OCI-LY7 (cell line): Measurements from ENCODE around the gene SPECC1L. TPM values are rescaled to one million over a fixed set of nuclear protein-coding genes. Genes with fewer than 3 reads are reported as not detected.
"Not testable (repeated sequence)": the region's sequence is repeated elsewhere in the genome, so short reads cannot be mapped to it uniquely, and the experiment has no call there.

Experiments
- BruUV-seq: library from RNA; stranded (reverse); fragments of 400-500 nt; replicated peaks from 2 replicates; lab custom pipeline; 2021; lab: Mats Ljungman, UMichigan
- CTCF ChIA-PET: fragments of 300-600 bp; sonication (Branson Sonifier 250); formaldehyde crosslinking; loops from one replicate; lab custom pipeline; 2022; ENCODE audit warnings: antibody characterized with exemption; ENCODE audit not compliant: unreplicated experiment; lab: Charles Lee
- POLR2A ChIA-PET: fragments of 300-600 bp; sonication (Branson Sonifier 250); formaldehyde crosslinking; loops from one replicate; lab custom pipeline; 2022; ENCODE audit warnings: antibody characterized with exemption; lab: Charles Lee
- DNase-seq: peaks from one replicate; pipeline ENCODE4 v3.0.0-alpha.2; 2015; ENCODE audit warnings: low spot score
- H2AFZ ChIP-seq: fragments of 200-600 bp; sonication (generic), shearing (Covaris generic); 2 replicates; pipeline ENCODE4 v1.6.1; 2014; ENCODE audit warnings: mild to moderate bottlenecking, antibody characterized with exemption, low read length, moderate library complexity
- H3K27ac ChIP-seq: fragments of 200-600 bp; sonication (generic); 2 replicates; pipeline ENCODE4 v1.5.1; 2014; ENCODE audit warnings: mixed run types, low read depth, mild to moderate bottlenecking, moderate library complexity, low read length, inconsistent platforms; ENCODE audit not compliant: poor library complexity, severe bottlenecking
- H3K36me3 ChIP-seq: fragments of 200-600 bp; sonication (generic); 2 replicates; pipeline ENCODE4 v1.6.1; 2014; ENCODE audit warnings: mild to moderate bottlenecking, antibody characterized with exemption, low read length, moderate library complexity, mixed read lengths; ENCODE audit not compliant: insufficient read depth
- H3K4me1 ChIP-seq: fragments of 200-600 bp; sonication (generic); 2 replicates; pipeline ENCODE4 v1.5.1; 2014; ENCODE audit warnings: mild to moderate bottlenecking, low read length; ENCODE audit not compliant: insufficient read depth, poor library complexity, severe bottlenecking
- H3K4me2 ChIP-seq: fragments of 200-600 bp; sonication (generic); 2 replicates; pipeline ENCODE4 v1.6.1; 2014; ENCODE audit warnings: mild to moderate bottlenecking, low read length
- H3K4me3 ChIP-seq: fragments of 200-600 bp; sonication (generic); 2 replicates; pipeline ENCODE4 v1.5.1; 2014; ENCODE audit warnings: mild to moderate bottlenecking, low read depth, low read length; ENCODE audit not compliant: poor library complexity, severe bottlenecking
- H3K79me2 ChIP-seq: fragments of 200-600 bp; sonication (generic); 2 replicates; pipeline ENCODE4 v1.6.1; 2016; ENCODE audit warnings: low read depth, mild to moderate bottlenecking, low read length, moderate library complexity, mixed read lengths; ENCODE audit not compliant: insufficient read depth
- H3K9me2 ChIP-seq: fragments of 200-600 bp; sonication (generic); 2 replicates; pipeline ENCODE4 v1.6.1; 2016; ENCODE audit warnings: mild to moderate bottlenecking, low read length, mixed read lengths; ENCODE audit not compliant: insufficient read depth
- H3K9me3 ChIP-seq: fragments of 200-600 bp; sonication (generic); 2 replicates; pipeline ENCODE4 v1.6.1; 2014; ENCODE audit warnings: mild to moderate bottlenecking, mixed run types, low read length, mixed read lengths
- H4K20me1 ChIP-seq: fragments of 200-600 bp; sonication (generic); 2 replicates; pipeline ENCODE4 v1.6.1; 2014; ENCODE audit warnings: mild to moderate bottlenecking, antibody characterized with exemption, low read length, moderate library complexity, mixed read lengths; ENCODE audit not compliant: insufficient read depth
- EZH2phosphoT487 ChIP-seq: fragments of 200-600 bp; sonication (generic); IDR thresholded peaks from 2 replicates; pipeline ENCODE4 v1.6.1; 2018; ENCODE audit warnings: low read depth, borderline replicate concordance, mild to moderate bottlenecking, mixed run types, antibody characterized with exemption, low read length, moderate library complexity, mixed read lengths
- intact Hi-C: fragments of 100-400 bp; cut with micrococcal nuclease; formaldehyde crosslinking; loops from one replicate; pipeline ENCODE4 v1.10.0; 2022; ENCODE audit not compliant: unreplicated experiment
- total RNA-seq, 2 experiments: library from RNA; depleted of rRNA in 1 of 2; stranded (reverse); fragments of >200 nt in 1 of 2; shearing (Covaris generic) in 1 of 2; gene quantifications; 2 replicates each; pipeline ENCODE4 v1.2.3, GENCODE V29; 2014 to 2022
- TF ChIP-seq, protein P1 (sequence below): fragments of 200-600 bp; sonication (generic); conservative IDR thresholded peaks from 2 replicates; pipeline ENCODE4 v1.5.1; 2014; ENCODE audit warnings: mild to moderate bottlenecking, antibody characterized with exemption, low read length, moderate library complexity, mixed read lengths

The SPECC1L gene
- total RNA-seq, 2 experiments from 2014 or later = 47.0 to 66.2 TPM

DNA sequence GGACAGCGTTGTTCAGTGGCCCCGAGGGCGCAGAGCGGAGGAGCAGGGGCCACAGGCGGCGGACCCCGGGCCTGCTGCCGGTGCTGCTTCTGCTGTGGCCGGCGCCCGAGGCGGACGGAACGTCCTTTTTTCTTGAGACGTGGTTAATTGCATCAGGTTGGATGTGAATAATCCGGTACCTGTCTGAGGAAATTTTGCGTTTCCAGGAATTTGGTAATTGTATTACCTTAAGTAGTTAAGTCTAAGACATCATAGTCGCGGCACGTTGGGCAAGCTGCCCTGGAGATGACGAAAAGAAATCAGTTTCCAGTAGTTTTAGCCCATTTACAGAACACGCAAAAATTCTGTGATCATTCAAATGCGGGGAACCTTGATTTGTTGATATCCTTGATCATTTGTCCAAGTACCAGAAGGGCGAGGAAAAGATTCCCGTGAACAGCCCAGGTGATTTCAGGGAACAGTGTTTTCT, 789 bp downstream of the SPECC1L start:
- Histone ChIP-seq H3K36me3 (peaks cover 12% of the 10 kb centered on the region), H3K9me3 (no peaks in the 10 kb centered on the region), H4K20me1 (peaks cover 9% of the 10 kb centered on the region), H3K27ac (peak overlapping the region; percentile 71), H3K79me2 (peaks cover 54% of the 10 kb centered on the region), H3K9me2 (no peaks in the 10 kb centered on the region), H3K4me1 (peaks cover 26% of the 10 kb centered on the region), H2AFZ (peak overlapping the region; percentile 45; the same call in 1 of the 2 replicates), H3K4me3 (peak overlapping the region; percentile 95), H3K4me2 (peak overlapping the region; percentile 80)
- DNase-seq = no peak
- POLR2A ChIA-PET = interaction anchor here (1.0 kb wide), 1 partner anchor 196 kb away, joined by 4 read pairs; no protein-coding TSS in a partner anchor
- intact Hi-C loops = loop anchor here (2.0 kb wide), 1 partner anchor 163 kb away; no protein-coding TSS in a partner anchor
- CTCF ChIA-PET = no interaction called here
- no TSS peak for BruUV-seq
- TF ChIP-seq, protein P1, sequence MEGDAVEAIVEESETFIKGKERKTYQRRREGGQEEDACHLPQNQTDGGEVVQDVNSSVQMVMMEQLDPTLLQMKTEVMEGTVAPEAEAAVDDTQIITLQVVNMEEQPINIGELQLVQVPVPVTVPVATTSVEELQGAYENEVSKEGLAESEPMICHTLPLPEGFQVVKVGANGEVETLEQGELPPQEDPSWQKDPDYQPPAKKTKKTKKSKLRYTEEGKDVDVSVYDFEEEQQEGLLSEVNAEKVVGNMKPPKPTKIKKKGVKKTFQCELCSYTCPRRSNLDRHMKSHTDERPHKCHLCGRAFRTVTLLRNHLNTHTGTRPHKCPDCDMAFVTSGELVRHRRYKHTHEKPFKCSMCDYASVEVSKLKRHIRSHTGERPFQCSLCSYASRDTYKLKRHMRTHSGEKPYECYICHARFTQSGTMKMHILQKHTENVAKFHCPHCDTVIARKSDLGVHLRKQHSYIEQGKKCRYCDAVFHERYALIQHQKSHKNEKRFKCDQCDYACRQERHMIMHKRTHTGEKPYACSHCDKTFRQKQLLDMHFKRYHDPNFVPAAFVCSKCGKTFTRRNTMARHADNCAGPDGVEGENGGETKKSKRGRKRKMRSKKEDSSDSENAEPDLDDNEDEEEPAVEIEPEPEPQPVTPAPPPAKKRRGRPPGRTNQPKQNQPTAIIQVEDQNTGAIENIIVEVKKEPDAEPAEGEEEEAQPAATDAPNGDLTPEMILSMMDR = no peak
- no peak for TF ChIP-seq EZH2phosphoT487

DNA sequence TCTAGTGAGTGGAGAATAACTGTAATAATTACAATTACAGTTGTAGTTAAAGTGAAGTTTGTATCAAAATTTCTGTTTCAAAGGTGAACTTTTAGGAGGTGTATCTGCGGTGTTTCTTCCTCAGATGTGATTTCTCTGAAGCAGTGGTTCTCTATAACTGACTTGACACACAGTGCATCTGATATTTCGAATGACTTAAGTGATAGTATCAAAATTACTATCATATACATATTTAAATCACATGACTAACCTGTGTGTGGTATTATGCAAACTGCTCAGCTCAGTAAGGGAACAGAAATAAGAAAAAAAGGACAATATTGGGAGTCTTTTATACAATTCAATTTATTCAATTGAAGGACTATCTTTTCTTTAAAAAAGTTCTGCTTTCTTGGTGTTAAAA, 2.4 kb downstream of the SPECC1L start:
- H3K27ac ChIP-seq, CTCF ChIA-PET, H4K20me1 ChIP-seq, H2AFZ ChIP-seq, intact Hi-C loops, H3K9me3 ChIP-seq, H3K9me2 ChIP-seq, DNase-seq, BruUV-seq: not testable (repeated sequence)
- H3K4me2 ChIP-seq = peak overlapping the region; percentile 80
- peak overlapping the region; percentile 95 for H3K4me3 ChIP-seq
- peaks cover 18% of the 10 kb centered on the region for H3K36me3 ChIP-seq
- POLR2A ChIA-PET = interaction anchor here (1.0 to 1.6 kb wide), 2 partner anchors 12 to 154 kb away, joined by 3 read pairs; no protein-coding TSS in a partner anchor
- peaks cover 64% of the 10 kb centered on the region for H3K79me2 ChIP-seq
- H3K4me1 ChIP-seq = peaks cover 26% of the 10 kb centered on the region

DNA sequence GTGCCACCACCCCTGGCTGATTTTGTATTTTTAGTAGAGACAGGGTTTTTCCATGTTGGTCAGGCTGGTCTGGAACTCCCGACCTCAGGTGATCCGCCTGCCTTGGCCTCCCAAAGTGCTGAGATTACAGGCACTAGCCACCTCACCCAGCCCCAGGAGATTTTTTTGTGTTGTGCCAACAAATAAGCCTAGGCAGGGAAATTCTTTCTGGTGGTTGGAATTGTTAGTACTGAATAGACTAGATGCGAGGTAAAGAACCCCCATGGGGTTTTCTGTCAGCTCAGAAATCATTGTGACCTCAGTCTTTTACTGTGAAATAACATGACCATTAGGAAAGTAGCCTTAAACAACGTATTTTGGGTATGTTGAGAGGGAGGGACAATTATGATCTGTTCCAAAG, 3.3 kb downstream of the SPECC1L start:
- peaks cover 26% of the 10 kb centered on the region for H3K4me1 ChIP-seq
- H4K20me1 ChIP-seq, BruUV-seq, intact Hi-C loops, H3K9me2 ChIP-seq, H3K9me3 ChIP-seq, CTCF ChIA-PET, H2AFZ ChIP-seq, DNase-seq: not testable (repeated sequence)
- POLR2A ChIA-PET = interaction anchor here (1.6 kb wide), 1 partner anchor 12 kb away, joined by 3 read pairs; no protein-coding TSS in a partner anchor
- peaks cover 18% of the 10 kb centered on the region for H3K36me3 ChIP-seq
- peak overlapping the region; percentile 80 for H3K4me2 ChIP-seq
- H3K79me2 ChIP-seq = peaks cover 70% of the 10 kb centered on the region
- H3K27ac ChIP-seq = peak overlapping the region; percentile 0
- peak overlapping the region; percentile 95 for H3K4me3 ChIP-seq
